NCI-H1092 (cell line): ENCODE results near the gene MC3R.
"Not testable (repeated sequence)": the region's sequence is repeated elsewhere in the genome, so short reads cannot be mapped to it uniquely, and the experiment has no call there.

Source experiments
- DNase-seq: peaks from one replicate; lab custom pipeline; 2025; lab: John Stamatoyannopoulos, UW

MC3R gene

DNA sequence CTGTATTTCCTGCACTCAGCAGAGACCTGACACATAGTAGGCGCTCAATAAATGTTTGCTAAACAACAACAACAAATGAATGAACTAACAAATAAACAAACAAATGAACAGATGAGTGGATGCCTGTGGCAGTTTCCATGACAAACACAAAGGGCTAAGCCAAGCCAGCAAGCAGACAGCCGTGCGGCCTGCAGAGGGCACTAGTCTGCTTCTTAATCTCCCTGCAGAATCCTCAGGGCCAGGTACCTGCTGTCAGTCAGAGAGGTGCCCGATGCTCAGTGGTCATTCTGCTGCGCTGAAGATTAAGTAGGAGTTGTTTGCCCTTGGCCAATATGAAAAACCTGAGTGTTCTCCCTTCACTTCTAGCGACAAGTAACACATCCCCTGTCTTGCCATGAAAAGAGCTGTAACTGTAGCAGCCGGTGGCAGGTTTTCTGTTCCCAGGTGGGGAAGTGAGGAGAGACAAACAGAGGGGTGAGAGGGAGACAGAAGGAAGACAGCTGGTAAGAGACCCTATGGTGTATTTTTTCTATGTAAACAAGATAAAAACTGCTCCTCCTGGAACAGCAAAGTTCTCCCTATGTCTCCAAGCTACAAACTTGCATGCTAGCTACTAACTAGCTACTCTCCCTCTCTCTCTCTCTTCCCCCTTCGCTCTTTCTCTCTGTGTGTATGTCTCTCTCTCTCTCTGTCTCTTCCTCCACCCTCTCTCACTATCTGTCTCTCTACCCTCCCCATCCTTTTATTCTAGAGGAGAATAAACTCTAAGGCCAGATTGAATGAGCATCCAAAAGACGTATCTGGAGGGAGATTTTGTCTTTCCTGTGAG, at the start of gene MC3R:
Gene MC3R, plus strand, starts transcription at position 779 of the 829 bp plus-strand sequence. CDS start 112 bp downstream, outside the sequence.
- peak; percentile 16 for DNase-seq

GRCh38 chr20:56200456-56200855, 48.1 kb upstream of the MC3R start:
- no peak for DNase-seq

DNA sequence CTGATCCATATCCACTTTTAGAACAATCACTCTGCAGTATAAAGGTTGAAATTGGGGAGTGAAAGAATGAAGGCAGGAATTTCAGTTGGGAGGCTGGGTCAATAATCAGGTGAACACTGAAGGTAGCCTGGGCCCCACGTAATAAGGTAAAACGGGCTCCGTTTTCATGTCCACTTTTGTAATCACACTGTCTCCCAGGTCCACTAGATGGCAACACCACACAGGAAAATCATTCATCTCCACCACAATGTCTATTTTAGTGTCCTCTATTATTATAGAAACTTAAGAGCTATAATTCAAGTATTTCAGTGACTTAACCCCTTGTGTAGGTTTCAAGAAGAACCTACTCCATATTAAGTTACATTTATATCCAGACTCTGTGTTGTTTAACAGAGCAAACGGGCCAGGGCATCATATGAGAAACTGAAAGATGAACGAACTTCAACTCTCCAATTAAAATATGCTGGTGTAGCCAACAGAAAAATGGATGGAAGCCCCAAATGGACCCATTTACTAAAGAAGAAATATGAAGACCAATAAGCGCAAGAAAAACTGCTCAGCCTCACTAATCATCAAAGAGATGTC, 45.9 kb upstream of the MC3R start:
- no peak for DNase-seq

GRCh38 chr20:56204206-56204605, 44.3 kb upstream of the MC3R start:
- no peak for DNase-seq

GRCh38 chr20:56205346-56205745, 43.2 kb upstream of the MC3R start:
- DNase-seq, result no peak

DNA sequence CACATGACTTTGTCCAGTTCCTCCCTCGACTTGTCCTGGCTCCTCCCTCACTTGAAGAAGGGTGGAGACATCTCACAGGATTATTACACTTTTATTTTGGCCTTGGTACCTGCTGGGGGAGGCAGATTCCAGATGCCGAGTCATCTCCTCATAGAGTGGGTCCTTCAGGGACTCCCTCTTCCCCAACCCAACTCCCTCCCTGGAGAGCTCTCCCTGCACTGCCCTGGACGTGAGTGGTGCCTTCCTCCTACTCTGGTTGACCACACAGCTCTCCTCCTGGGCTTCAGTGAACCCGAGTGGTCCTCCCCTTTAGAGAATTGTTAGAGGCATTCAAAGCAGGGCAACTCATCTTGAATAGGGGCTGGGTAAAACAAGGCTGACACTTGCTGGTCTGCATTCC, 40.9 kb upstream of the MC3R start:
- no peak for DNase-seq

- DNase-seq, result no peak
These were observed 40.4 kb upstream of the MC3R start for GRCh38 chr20:56208121-56208520.

- DNase-seq, result no peak
These were observed 37.5 kb upstream of the MC3R start for GRCh38 chr20:56211051-56211450.

- no peak for DNase-seq
These were observed 36.4 kb upstream of the MC3R start for GRCh38 chr20:56212091-56212490.

- no peak for DNase-seq
These were observed 35.2 kb upstream of the MC3R start for GRCh38 chr20:56213321-56213720.

GRCh38 chr20:56215115-56215514, 33.4 kb upstream of the MC3R start:
- DNase-seq, result no peak

DNA sequence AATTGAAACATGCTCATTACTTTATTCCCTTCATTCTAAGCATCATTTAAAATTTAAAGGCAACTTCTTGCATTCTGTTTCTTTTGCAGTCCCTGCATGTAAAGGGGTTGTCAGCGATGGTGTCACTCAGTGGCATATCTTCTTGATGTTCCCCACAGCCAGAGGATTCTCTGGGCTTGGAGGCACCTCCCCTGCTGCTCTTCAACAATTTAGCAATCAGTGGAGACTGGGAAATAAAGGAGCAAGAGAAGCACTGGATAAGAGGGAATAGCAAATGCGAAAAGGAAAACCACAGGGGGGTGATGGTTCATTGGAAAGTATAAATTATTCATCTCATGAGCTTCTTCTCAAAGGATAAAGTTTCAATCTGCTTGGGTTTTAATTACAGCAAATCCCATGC, 30.7 kb upstream of the MC3R start:
- no peak for DNase-seq

- not testable (repeated sequence) for DNase-seq
These were observed 27.3 kb upstream of the MC3R start for GRCh38 chr20:56221186-56221585.

DNA sequence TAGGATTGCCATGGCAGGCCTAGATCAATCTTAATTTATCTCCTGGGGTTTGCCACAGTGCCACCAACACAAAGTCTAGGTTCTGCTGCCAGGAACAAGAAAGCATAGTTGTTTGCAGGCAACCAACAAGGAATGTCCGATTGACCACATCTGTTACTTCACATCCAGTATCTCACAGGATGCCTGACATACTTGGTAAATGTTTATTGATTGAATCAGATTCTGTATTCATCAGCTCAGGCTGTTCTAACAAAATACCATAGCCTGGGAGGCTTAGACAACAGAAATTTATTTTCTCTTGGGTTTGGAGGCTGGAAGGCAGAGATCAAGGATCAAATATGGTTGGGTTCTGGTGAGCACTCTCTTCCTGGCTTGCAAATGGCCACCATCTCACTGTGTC, 26.3 kb upstream of the MC3R start:
- DNase-seq, result no peak

GRCh38 chr20:56222945-56223344, 25.6 kb upstream of the MC3R start:
- DNase-seq, result no peak

DNA sequence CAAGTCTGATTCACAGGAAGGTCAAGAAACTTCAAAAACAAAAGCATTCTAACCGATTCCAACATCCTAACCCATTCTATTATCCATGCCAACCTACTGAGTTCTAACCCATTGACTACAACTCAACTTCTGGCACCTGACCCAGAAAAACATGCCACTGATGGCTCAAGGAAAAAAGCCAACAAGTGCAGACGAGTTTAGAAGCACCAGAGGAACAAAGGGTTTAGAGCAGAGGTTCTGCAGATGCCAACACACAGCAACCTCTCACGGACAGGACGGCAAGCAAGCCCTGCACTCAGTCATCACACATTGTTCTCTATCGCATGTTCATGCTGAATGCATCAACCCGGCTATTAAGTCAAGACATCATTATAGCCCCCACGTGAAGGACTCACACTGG, 25.2 kb upstream of the MC3R start:
- DNase-seq, result no peak

GRCh38 chr20:56228021-56228420, 20.5 kb upstream of the MC3R start:
- DNase-seq, result no peak

DNA sequence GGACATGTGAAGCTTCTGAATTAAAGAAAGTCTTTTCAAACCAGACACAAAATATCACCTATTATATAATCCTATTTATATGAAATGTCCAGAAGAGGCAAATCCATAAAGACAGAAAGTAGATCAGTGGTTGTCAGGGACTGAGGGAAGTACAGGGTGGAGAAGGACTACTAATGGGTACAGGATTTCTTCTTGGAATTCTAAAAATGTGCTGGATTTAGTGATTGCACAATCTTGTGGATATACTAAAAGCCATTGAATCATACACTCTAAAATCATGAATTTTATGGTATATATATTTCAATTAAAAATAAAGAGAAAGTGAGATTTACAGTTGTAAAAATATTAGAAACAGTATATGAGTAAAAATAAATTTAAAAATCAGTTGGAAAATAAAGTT, 18.7 kb upstream of the MC3R start:
- DNase-seq, result no peak

- no peak for DNase-seq
These were observed 14.4 kb upstream of the MC3R start for GRCh38 chr20:56234110-56234509.

DNA sequence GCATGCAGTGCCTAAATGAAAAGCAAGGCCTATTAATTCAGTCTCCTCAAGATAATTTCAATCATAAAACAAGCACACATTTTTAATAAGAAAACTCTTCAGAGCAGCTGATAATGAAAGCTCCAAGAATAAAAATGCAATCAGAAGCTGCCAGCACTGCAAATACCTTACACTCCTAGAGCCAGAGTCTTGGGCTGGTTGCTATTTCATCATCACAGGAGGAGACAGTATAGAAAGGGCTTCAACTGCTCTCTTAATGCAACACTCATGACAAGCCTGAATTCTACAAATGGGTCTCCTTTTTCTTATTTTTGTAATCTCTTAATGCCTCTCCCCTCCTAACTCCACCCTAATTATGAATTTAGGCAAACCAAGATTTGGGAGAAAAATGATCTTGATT, 11.2 kb upstream of the MC3R start:
- DNase-seq, result no peak

GRCh38 chr20:56244259-56244658, 4.3 kb upstream of the MC3R start:
- DNase-seq, result no peak

GRCh38 chr20:56245761-56246160, 2.8 kb upstream of the MC3R start:
- no peak for DNase-seq

DNA sequence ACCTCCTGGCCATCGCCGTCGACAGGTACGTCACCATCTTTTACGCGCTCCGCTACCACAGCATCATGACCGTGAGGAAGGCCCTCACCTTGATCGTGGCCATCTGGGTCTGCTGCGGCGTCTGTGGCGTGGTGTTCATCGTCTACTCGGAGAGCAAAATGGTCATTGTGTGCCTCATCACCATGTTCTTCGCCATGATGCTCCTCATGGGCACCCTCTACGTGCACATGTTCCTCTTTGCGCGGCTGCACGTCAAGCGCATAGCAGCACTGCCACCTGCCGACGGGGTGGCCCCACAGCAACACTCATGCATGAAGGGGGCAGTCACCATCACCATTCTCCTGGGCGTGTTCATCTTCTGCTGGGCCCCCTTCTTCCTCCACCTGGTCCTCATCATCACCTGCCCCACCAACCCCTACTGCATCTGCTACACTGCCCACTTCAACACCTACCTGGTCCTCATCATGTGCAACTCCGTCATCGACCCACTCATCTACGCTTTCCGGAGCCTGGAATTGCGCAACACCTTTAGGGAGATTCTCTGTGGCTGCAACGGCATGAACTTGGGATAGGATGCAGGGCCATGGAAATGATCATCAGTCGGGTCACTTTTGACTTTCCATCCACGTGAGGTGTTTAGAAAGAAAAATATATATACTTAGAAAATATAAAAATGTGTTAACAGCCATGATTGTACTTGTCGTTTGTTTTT, 868 bp downstream of the MC3R start:
- DNase-seq, result no peak
